ENCODE measurements around the gene SHQ1. TPM values are rescaled to one million over a fixed set of nuclear protein-coding genes. Genes with fewer than 3 reads are reported as not detected.

SHQ1 gene
- total RNA-seq, 1 experiment from 2014 or later = 22.3 TPM

- H3K27me3 Mint-ChIP-seq (ENCODE audit: unreplicated experiment) = no peaks in the 10 kb centered on the region
- DNase-seq = no peak
- H3K36me3 Mint-ChIP-seq (ENCODE audit: insufficient read depth, unreplicated experiment) = no peaks in the 10 kb centered on the region
- no TSS peak for BruUV-seq (replicated peaks)
- no peak overlapping the region for H3K4me3 Mint-ChIP-seq (ENCODE audit: low read depth, unreplicated experiment)
- intact Hi-C loops (cut with micrococcal nuclease; ENCODE audit: unreplicated experiment) = no loop called here
- H3K9me3 Mint-ChIP-seq (ENCODE audit: low read depth, unreplicated experiment) = no peaks in the 10 kb centered on the region
- H3K27ac Mint-ChIP-seq (ENCODE audit: unreplicated experiment) = no peak overlapping the region
- no peaks in the 10 kb centered on the region for H3K4me1 Mint-ChIP-seq (ENCODE audit: low read depth, unreplicated experiment)
- CTCF ChIA-PET = no interaction called here
- TF ChIP-seq CTCF (IDR thresholded peaks at IDR 0.05; ENCODE audit: unreplicated experiment) = no peak
Observed at GRCh38 chr3:72756900-72757299, 91.3 kb downstream of the SHQ1 start.

- DNase-seq = no peak
- no peaks in the 10 kb centered on the region for H3K36me3 Mint-ChIP-seq (ENCODE audit: insufficient read depth, unreplicated experiment)
- intact Hi-C loops (cut with micrococcal nuclease; ENCODE audit: unreplicated experiment) = no loop called here
- CTCF ChIA-PET = interaction anchor here (0.7 kb wide), 1 partner anchor 93 kb away, joined by 3 read pairs; no protein-coding TSS in a partner anchor
- no peak overlapping the region for H3K4me3 Mint-ChIP-seq (ENCODE audit: low read depth, unreplicated experiment)
- TF ChIP-seq CTCF (IDR thresholded peaks at IDR 0.05; ENCODE audit: unreplicated experiment) = no peak
- no peak overlapping the region for H3K27ac Mint-ChIP-seq (ENCODE audit: unreplicated experiment)
- no peaks in the 10 kb centered on the region for H3K9me3 Mint-ChIP-seq (ENCODE audit: low read depth, unreplicated experiment)
- H3K4me1 Mint-ChIP-seq (ENCODE audit: low read depth, unreplicated experiment) = no peaks in the 10 kb centered on the region
- H3K27me3 Mint-ChIP-seq (ENCODE audit: unreplicated experiment) = no peaks in the 10 kb centered on the region
- no TSS peak for BruUV-seq (replicated peaks)
Observed at GRCh38 chr3:72754582-72754981, 93.7 kb downstream of the SHQ1 start.

- no peaks in the 10 kb centered on the region for H3K27me3 Mint-ChIP-seq (ENCODE audit: unreplicated experiment)
- TF ChIP-seq CTCF (IDR thresholded peaks at IDR 0.05; ENCODE audit: unreplicated experiment) = no peak
- H3K36me3 Mint-ChIP-seq (ENCODE audit: insufficient read depth, unreplicated experiment) = no peaks in the 10 kb centered on the region
- H3K4me3 Mint-ChIP-seq (ENCODE audit: low read depth, unreplicated experiment) = no peak overlapping the region
- H3K27ac Mint-ChIP-seq (ENCODE audit: unreplicated experiment) = no peak overlapping the region
- CTCF ChIA-PET = interaction anchor here (0.5 kb wide), 1 partner anchor 328 kb away, joined by 3 read pairs; no protein-coding TSS in a partner anchor
- H3K4me1 Mint-ChIP-seq (ENCODE audit: low read depth, unreplicated experiment) = no peaks in the 10 kb centered on the region
- no peak for DNase-seq
- BruUV-seq (replicated peaks) = no TSS peak
- intact Hi-C loops (cut with micrococcal nuclease; ENCODE audit: unreplicated experiment) = no loop called here
- H3K9me3 Mint-ChIP-seq (ENCODE audit: low read depth, unreplicated experiment) = no peaks in the 10 kb centered on the region
Observed at GRCh38 chr3:72753495-72753894, 94.8 kb downstream of the SHQ1 start.

- no TSS peak for BruUV-seq (replicated peaks)
- H3K36me3 Mint-ChIP-seq (ENCODE audit: insufficient read depth, unreplicated experiment) = no peaks in the 10 kb centered on the region
Observed at GRCh38 chr3:72750405-72750965, 97.8 kb downstream of the SHQ1 start.

More at GRCh38 chr3:72750405-72750965, 97.8 kb downstream of the SHQ1 start:
- Mint-ChIP-seq H3K4me3 (ENCODE audit: low read depth, unreplicated experiment) (no peak overlapping the region), H3K27me3 (ENCODE audit: unreplicated experiment) (no peaks in the 10 kb centered on the region), H3K9me3 (ENCODE audit: low read depth, unreplicated experiment) (no peaks in the 10 kb centered on the region), H3K4me1 (ENCODE audit: low read depth, unreplicated experiment) (peaks cover 6% of the 10 kb centered on the region), H3K27ac (ENCODE audit: unreplicated experiment) (no peak overlapping the region)
- intact Hi-C loops (cut with micrococcal nuclease; ENCODE audit: unreplicated experiment) = no loop called here
- CTCF ChIA-PET = no interaction called here
- no peak for TF ChIP-seq CTCF (IDR thresholded peaks at IDR 0.05; ENCODE audit: unreplicated experiment)
- DNase-seq = no peak

Measured in Calu3 (cell line).